Measurements from ENCODE around the gene ITPR3.
"Not testable (repeated sequence)": the region's sequence is repeated elsewhere in the genome, so short reads cannot be mapped to it uniquely, and the experiment has no call there.

ITPR3 gene

GRCh38 chr6:33616113-33616512, 5.0 kb upstream of the ITPR3 start:
- no peak for DNase-seq

DNA sequence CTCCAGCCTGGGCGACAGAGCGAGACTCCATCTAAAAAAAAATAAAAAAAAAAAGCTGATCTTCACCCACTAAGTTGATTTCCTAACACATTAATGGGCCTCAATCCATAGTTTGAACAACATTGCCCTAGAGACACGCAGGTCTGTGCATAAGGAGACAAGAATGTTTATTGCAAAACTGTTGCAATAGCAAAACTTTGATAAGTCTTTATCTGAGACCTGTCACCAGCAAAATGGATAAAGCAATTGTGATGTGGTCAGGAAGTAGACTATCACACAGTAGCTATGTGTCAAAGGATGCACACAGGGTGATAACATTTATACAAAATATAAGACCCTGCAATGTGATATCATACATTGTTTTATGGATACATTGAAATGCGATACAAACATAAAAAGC, 4.2 kb upstream of the ITPR3 start:
- DNase-seq = no peak

- no peak for DNase-seq
Measured at GRCh38 chr6:33619166-33619840, 1.8 kb upstream of the ITPR3 start.

DNA sequence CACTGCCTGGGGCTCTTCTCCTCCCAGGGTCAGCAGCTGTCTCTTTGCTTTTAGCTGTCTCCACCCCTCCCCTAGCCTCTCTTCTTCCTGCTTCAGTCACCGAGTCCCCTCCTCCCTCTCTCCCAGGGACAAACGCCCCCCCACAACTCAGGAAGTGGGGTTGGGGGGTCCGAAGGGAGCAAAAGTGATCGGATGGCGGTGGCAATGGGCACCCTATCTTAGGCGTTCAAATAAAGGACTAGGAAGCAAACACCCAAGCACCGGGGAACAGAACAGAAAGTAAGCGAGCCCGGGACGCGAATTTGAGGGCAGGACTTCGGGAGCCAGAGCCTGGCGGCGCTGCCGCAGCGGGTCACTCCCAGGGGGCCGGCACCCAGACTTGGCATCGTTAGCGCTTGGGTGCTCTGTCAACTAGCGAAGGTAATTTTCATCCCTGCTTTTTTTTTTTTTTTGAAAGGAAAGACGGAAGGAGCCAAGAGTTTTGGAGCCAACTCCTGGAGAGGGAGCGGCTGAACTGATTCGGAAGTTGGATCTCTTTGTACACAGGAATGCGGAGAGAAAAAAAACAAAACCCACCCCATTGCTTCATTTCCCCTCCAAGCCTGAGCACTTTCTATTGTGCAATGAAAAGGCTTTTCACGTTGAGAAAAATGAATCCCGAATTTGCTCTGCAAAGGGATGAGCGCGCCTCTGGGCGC, 815 bp upstream of the ITPR3 start:
- peak; percentile 14 to 22 for DNase-seq

- peak; percentile 44 to 54 for DNase-seq
Measured at GRCh38 chr6:33621711-33622388, 728 bp downstream of the ITPR3 start.

DNA sequence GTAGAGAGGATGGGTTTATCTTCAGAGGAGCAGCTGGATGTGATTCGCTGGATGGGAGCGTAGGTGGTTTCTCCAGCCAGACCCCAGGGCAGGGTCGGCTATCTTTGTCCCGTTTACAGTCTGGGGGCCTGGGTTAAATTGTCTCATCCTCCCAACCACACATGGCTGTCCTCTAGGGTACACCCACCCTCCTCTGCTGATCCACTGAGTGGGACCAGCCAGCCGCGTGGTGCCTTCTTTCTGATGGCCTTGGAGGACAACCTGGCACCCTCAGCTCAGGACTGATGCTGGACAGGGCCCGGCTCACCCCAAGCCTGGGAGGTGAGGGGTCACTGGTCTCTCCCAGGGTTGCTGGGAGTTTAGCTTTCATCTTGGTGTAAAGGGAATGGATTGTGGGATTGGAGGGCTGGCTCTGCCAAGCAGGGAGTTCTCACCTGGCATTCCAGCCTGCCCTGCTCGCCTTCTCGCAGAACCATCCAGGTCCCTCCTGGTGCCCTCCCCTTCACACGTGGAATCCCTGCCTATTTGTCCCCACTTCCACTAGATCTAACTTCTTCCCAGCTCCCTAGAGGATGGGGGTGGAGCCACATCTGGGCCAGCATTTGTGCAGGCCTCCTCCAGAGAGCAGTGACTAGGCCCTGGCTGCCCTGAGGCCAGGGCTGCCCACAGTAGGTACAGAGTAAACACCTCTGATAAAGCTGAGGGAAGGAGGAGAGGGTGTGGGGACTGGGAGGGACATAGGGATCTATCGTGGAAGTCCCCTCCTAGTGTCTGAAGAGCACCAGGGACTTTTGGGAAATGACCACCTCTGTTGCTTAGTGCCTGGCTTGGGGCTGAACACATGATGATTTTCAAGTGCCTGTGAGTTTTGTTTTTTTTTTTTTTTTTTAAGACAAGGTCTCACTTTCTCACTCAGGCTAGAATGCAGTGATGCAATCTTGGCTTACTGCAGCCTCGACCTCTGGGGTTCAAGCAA, 1.6 kb downstream of the ITPR3 start:
- DNase-seq = no peak

- no peak for DNase-seq
Measured at GRCh38 chr6:33623895-33624381, 2.8 kb downstream of the ITPR3 start.

GRCh38 chr6:33624856-33625255, 3.7 kb downstream of the ITPR3 start:
- no peak for DNase-seq

DNA sequence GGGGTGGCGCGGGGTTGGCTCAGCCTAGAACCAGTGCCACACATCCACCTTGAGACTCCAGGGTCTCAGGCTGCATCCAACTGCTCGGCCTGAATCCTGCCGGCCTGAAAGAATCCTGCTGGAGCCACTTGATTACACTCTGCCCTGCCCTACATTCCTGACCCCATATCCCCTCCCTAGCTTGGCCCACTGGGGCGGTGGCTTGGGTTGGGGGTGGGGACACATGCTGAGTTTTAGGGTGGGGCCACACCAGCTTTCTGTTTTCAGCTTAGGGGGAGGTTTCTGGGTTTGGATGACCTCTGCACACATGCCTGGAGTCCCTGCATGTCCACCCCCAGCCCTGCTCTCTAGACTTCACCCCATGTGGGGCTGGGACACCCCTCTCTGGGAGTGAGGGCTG, 6.8 kb downstream of the ITPR3 start:
- DNase-seq = no peak

DNA sequence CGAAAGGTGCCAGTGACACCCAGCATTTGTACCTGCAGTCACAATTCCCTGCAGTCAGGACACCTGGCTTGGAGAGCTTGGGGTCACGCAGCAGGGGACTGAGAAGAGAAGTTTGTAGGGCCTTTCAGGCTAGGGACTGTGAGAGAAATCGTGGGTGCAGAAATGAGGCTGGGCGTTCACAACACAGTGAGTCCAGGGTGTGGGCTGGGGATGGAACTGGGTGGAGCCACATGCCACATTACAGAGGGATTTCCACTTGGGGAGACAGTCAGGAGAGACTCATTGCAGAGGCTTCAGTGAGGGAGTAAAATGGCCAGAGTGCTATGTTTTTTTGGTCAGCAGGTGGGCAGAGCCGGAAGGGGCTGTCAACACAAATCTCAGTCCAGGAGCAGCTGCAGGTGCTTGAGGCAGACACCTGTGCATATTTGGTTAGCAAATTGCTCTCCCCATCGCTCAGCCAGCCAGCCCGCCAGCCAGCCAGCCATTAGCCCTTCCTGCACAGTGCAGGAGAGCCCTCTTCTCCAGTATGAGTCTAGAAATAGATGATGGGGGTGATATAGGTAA, 7.4 kb downstream of the ITPR3 start:
- DNase-seq = no peak

DNA sequence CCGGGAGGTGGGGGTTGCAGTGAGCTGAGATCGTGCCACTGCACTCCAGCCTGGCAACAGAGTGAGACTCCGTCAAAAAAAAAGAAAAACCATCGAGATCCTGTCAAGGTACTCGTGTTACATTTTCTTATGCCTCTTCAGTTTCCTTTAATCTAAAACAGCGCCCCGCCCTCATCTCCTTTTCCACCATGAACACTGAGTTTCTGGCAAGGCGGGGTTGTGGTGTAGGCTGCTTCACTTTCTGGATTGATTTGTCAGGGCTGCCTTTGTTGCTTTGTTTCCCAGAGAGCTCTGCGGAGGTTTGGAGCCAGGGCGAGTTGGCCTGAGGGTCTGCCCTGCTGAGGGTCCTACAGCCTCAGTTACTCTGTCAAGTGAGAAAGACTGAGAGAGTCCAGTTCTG, 8.9 kb downstream of the ITPR3 start:
- peak in 1 of 2 experiments; percentile 10 for DNase-seq

GRCh38 chr6:33631521-33631920, 10.4 kb downstream of the ITPR3 start:
- DNase-seq = not testable (repeated sequence)

- DNase-seq = no peak
Measured at GRCh38 chr6:33631971-33632557, 10.9 kb downstream of the ITPR3 start.

DNA sequence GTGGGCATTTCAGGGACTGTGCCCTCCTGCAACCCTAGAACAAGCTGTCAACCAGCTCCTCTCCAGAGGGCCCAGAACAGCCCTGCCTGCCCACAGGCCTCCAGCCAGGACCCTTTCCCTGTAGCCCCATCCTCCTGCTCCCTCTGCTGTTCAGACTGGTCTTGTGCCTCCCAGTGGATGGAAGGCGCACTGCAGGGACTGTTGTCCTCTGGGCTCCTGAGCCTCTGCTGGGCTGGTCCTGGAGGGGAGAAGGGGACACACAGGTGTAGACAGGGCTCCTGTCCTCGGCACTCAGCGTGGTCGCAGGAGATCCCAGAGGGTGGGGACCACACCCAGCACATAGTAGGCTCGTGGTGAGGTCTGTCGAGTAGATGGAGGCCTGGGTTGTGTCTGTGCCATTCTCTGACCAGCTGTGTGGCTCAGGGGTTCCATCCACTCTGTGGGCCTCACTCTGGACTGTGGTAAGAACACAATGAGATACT, 11.5 kb downstream of the ITPR3 start:
- DNase-seq = peak; percentile 48

DNA sequence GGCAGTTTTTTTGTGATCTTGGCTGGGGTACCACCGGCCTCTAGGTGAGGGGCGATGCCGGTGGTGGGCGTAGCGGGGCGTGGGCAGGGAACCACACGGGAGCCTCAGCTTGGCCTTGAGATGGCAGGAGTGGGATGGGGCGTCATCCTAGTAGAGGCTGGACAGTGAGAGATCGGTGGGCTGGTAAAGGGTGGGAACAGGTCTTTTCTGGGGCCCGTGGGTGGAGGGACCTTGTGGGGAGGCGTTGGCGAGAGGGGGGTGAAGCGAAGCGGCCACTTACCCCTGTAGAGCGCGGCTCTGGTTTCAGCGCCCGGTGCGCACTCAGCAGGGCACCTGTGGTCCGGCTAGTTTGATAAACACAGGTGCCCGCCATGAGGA, 12.0 kb downstream of the ITPR3 start:
- no peak for DNase-seq

GRCh38 chr6:33633462-33634158, 12.5 kb downstream of the ITPR3 start:
- peak; percentile 36 to 54 for DNase-seq

DNA sequence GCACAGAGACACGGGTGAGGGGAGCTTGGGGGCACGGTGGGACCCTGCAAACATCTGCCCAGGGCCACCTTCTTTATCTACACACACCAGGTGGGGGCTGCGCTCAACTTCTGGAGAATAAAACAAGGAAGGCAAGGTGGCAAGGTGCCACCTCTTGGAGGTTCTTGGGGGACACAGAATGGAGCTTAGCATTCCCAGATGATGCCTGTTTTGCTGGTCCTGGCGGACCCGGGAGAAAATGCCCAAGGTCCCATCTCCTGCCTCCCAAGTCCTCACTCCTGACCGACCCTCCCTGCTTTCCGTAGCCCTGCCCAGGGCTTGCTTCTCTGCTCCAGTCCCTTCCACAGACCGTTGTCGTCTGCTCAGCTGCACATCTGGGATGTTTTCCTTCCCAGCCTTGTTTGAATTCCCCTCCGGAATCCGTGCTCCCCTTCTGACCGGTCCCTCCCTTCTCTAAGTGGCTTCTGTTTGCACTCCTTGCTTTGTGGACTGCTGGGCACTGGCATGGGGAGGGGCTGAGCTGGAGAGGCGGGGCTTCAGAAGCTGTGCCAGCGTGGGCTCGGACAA, 13.1 kb downstream of the ITPR3 start:
- no peak for DNase-seq

DNA sequence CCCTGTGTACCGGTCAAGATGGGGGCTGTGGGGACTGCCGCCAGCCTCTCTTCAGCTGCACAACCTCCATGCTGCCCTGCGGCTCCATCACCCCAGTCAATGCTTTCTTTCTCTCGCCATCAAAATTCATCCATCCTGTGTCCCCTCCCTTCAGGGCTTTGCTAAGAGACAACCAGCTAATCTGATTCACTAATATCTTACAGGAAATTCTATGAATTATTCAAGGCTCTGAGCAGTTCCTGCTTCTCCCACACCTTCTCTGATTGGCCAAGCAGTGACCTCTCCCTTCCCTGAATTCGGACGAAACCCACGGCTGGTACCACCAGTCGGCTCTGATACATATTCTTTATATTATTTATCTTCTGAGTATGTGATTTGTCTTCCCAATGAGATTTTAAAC, 13.8 kb downstream of the ITPR3 start:
- DNase-seq = no peak

GRCh38 chr6:33636655-33637054, 15.5 kb downstream of the ITPR3 start:
- DNase-seq = no peak

GRCh38 chr6:33638556-33638955, 17.4 kb downstream of the ITPR3 start:
- DNase-seq = no peak

DNA sequence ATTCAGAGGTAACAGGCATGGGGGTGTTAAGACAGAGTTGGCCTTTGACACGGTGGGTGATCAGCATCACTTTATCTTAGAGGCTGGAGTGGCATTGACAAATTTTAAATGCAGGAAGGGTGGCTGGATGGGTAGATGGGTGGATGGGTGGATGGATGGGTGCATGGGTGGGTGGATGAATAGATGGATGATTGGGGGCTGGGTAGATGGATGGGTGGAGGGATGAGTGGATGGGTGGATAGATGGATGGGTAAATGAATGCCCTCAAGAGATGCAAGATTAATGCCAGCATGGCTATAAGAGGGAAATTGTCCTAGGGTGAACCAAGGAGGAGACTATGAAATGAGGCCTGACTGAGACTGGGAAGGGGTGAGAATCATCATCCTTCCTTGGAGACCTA, 18.4 kb downstream of the ITPR3 start:
- no peak for DNase-seq
